Measurements from ENCODE around the gene THSD7A.

DNA sequence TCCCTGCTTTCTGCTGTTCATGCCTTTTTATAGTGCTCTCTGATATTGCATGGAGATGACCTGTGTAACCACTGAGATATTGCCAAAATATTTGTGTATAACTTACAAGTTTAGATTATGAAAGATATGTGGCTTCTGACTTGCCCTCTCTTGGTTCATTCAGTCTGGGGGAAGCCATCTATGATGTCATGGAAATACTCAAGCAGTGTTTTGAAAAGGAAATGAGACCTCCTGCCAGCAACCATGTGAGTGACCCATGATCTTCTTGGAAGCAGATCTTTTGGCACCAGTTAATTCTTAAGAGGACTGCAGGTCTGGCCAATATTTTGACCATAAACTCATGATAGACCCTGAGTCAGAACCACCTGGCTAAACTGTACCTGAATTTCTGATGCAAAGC is 183.0 kb downstream of the THSD7A start:
- TF ChIP-seq POLR2A (IDR thresholded peaks at IDR 0.05; ENCODE audit: low read depth, low read length) (no peak), MAZ (IDR thresholded peaks at IDR 0.05; ENCODE audit: borderline replicate concordance, low read depth, low read length) (no peak), RAD21 (IDR thresholded peaks at IDR 0.05; ENCODE audit: low read length) (no peak), FOS (IDR thresholded peaks at IDR 0.05; ENCODE audit: low read depth, low read length) (no peak), CEBPB (IDR thresholded peaks at IDR 0.05; ENCODE audit: low read depth, low read length) (no peak), RCOR1 (IDR thresholded peaks at IDR 0.05; ENCODE audit: insufficient replicate concordance, low read length) (no peak), MAFK (IDR thresholded peaks at IDR 0.05; ENCODE audit: low read depth, low read length) (no peak), SMC3 (IDR thresholded peaks at IDR 0.05; ENCODE audit: low read depth, low read length) (no peak)
- TF ChIP-seq, protein P1, sequence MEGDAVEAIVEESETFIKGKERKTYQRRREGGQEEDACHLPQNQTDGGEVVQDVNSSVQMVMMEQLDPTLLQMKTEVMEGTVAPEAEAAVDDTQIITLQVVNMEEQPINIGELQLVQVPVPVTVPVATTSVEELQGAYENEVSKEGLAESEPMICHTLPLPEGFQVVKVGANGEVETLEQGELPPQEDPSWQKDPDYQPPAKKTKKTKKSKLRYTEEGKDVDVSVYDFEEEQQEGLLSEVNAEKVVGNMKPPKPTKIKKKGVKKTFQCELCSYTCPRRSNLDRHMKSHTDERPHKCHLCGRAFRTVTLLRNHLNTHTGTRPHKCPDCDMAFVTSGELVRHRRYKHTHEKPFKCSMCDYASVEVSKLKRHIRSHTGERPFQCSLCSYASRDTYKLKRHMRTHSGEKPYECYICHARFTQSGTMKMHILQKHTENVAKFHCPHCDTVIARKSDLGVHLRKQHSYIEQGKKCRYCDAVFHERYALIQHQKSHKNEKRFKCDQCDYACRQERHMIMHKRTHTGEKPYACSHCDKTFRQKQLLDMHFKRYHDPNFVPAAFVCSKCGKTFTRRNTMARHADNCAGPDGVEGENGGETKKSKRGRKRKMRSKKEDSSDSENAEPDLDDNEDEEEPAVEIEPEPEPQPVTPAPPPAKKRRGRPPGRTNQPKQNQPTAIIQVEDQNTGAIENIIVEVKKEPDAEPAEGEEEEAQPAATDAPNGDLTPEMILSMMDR (conservative IDR thresholded peaks at IDR 0.05; ENCODE audit: low read depth, low read length), result no peak

Data from IMR-90 (cell line).